GM19238 (cell line): ENCODE results near the gene SPAG7.

Source experiments
- DNase-seq: peaks from one replicate; pipeline ENCODE4 v3.0.0; 2011; ENCODE audit warnings: low spot score; ENCODE audit not compliant: insufficient read length

The SPAG7 gene

GRCh38 chr17:4967539-4968485, at the start of gene SPAG7:
TSS of gene SPAG7 (minus strand) at chr17:4967817. CDS start at chr17:4967804, 13 bp downstream.
- peak; percentile 87 for DNase-seq

- DNase-seq, result no peak
These were observed 46.7 kb upstream of the SPAG7 start for GRCh38 chr17:5014357-5014756.

GRCh38 chr17:5011928-5012327, 44.3 kb upstream of the SPAG7 start:
- DNase-seq, result no peak

- no peak for DNase-seq
These were observed 35.7 kb upstream of the SPAG7 start for GRCh38 chr17:5003214-5003867.

GRCh38 chr17:5002121-5002788, 34.6 kb upstream of the SPAG7 start:
- DNase-seq, result no peak

- no peak for DNase-seq
These were observed 32.6 kb upstream of the SPAG7 start for GRCh38 chr17:5000237-5000639.

- no peak for DNase-seq
These were observed 31.9 kb upstream of the SPAG7 start for GRCh38 chr17:4999430-5000093.

GRCh38 chr17:4998732-4999429, 31.3 kb upstream of the SPAG7 start:
- no peak for DNase-seq

GRCh38 chr17:4998027-4998731, 30.6 kb upstream of the SPAG7 start:
- no peak for DNase-seq

GRCh38 chr17:4997302-4998026, 29.8 kb upstream of the SPAG7 start, which contains the start of the genes INCA1 and KIF1C:
TSS of gene INCA1 (minus strand) at chr17:4997522. CDS start at chr17:4994437, 3,085 bp downstream.
TSS of gene KIF1C (plus strand) at chr17:4997950. CDS start at chr17:5000247, 2,297 bp downstream.
- DNase-seq, result peak; percentile 98

GRCh38 chr17:4994081-4994595, 26.5 kb upstream of the SPAG7 start:
- DNase-seq, result no peak

- no peak for DNase-seq
These were observed 20.4 kb upstream of the SPAG7 start for GRCh38 chr17:4987767-4988567.

GRCh38 chr17:4986951-4987766, 19.5 kb upstream of the SPAG7 start, which contains the start of gene CAMTA2:
TSS of gene CAMTA2 (minus strand) at chr17:4987675. CDS start at chr17:4986222, 1,453 bp downstream.
- DNase-seq, result peak; percentile 82

GRCh38 chr17:4986403-4986802, 18.8 kb upstream of the SPAG7 start:
- no peak for DNase-seq

GRCh38 chr17:4982305-4982704, 14.7 kb upstream of the SPAG7 start:
- no peak for DNase-seq

GRCh38 chr17:4980644-4981216, 13.1 kb upstream of the SPAG7 start:
- no peak for DNase-seq

GRCh38 chr17:4978726-4979125, 11.1 kb upstream of the SPAG7 start:
- no peak for DNase-seq
